Hepatic stellate cell (primary cell): ENCODE data around the gene DPY30.
A peak's percentile ranks its signal among the peaks of the same experiment; 100 is the strongest.

Experiments used
- DNase-seq: peaks from one replicate; pipeline ENCODE4 v3.0.0; 2011; ENCODE audit warnings: low spot score

The DPY30 gene

DNA sequence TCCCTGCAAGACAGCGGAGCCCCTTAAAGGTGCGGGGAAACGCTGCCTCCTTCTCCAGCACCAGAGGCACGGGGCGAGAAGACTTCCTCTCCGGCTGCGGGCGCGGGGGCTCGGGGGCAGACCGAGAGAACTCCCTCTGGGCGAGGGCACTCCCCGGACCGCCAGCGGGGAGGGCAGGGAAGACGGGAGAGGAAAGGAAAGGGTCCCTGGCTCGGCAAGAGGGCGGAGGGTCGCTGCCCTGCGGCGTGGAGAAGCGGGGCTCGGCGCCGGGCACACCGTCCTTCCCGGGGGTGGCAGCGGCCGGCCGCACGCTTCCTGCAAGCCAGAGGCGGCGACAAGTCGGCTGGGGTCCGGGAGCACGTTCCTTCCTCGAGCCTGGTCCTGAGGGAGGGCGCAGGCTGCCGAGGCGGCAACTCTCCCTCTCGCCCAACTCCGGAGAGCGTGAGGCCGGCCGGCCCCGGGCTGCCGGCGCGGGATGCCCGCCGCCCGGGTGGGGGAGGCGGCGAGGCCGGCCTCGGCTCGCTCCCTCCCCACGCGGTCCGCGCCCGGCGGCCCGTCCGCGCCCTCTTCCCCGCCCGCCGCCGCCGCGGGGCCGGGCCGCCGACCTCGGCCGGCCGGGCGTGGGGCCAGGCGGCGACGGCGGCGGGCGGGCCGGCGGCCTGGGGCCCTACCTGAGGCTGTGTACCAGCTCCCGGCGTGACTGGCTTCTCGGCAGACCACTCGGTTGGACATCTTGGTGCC is 29.9 kb downstream of the DPY30 start:
- peak; percentile 50 for DNase-seq

DNA sequence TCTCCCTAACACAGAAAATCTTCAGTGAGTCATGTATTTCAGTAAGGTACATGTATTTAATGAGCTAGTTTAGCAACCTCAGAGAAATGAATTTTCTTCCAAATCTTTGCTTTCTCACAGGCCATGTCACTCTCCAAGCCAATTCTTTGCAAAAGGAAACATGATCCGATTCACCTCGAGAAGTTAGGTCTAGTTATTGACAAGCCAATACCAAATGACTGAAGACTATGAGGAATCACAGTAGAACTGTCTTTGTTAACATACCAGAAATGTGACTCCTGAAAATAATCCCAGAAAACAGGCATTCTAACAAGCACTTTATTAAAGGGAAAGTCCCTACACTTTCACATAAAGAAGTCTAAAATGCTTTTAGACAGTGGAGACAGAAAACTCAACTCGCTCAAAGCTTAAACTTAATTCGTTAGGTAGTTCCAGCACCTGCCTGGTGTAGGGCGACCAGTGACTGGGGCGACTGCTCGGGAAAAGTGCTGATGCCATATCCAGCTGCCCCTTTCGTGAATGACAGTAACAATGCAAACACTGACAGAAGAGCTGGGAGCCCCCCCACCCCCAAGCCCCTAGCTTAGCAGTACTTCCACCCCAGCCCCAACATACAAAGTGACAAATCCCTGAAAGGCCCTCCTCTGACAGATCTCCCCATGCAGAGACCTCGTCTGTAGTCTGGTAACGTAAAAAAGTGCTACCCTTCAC is 30.6 kb downstream of the DPY30 start:
- peak; percentile 21 for DNase-seq

DNA sequence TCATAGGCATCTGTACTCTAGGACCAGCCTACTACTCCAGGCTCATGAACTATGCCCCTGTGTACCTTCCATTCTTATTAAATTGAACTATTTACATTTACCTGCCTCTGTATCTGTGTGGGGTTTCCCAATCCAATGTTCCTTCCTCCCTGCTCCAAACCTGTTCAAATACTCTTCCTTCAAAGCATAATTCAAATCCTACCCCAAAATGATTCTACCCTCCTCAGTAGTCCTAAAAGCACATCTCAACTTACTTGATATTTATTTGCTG is 32.5 kb downstream of the DPY30 start:
- no peak for DNase-seq

DNA sequence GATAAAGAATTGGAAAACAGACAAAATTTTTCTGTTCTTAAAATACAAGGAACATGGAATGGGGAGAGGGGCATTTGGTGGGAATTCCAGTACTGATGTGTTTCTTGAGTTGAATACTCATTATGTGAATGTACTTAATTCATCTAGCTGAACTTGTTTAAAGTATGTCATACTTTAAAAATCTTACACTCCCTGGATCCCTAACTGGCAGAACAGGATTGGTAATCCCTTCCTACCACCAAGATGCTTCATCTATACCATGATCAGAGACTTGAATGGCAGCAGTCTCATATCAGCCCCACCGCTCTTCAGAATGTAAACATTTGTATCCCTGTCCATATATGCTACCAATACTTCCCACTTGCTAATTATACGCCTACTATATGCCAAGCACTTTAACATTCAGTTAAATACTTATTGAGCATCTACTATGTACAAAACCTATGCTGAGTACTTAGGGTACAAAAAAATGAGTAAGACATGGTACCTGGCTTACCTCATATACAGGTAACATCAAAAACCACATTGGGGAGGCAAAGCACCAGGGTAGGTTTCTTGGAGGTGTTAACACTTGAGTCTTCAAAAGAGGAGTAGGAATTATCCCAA is 34.1 kb downstream of the DPY30 start:
- DNase-seq, result no peak

DNA sequence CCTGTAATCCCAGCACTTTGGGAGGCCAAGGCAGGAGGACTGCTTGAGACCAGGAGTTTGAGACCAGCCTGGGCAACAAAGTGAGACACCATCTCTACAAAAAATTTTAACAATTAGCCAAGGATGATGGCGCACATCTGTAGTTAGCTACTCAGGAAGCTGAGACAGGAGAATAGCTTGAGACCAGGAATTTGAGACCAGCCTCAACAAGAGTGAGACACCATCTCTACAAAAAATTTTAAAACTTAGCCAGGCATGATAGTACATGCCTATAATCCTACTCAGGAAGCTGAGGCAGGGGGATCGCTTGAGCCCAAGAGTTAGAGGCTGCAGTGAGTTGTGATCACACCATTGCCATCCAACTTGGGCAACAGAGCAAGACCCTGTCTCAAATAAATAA is 35.8 kb downstream of the DPY30 start:
- no peak for DNase-seq

- DNase-seq, result no peak
Observed at GRCh38 chr2:32002406-32002805, 37.2 kb downstream of the DPY30 start.

DNA sequence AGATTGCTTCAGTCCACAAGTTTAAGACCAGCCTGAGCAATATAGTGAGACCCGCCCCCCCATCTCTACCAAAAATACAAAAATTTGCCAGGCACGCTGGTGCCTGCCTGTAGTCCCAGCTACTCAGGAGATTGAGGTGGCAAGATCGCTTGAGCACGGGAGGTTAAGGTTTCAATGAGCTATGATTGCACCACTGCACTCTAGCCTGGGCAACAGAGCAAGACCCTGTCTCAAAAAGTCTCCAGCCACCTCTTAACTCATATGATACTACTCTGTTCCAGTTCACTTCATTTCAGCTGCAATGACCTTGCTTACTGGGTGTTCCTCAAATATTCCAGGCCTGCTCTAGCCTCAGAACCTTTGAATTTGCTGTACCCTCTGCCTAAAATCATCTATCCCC is 40.2 kb downstream of the DPY30 start:
- DNase-seq, result no peak

DNA sequence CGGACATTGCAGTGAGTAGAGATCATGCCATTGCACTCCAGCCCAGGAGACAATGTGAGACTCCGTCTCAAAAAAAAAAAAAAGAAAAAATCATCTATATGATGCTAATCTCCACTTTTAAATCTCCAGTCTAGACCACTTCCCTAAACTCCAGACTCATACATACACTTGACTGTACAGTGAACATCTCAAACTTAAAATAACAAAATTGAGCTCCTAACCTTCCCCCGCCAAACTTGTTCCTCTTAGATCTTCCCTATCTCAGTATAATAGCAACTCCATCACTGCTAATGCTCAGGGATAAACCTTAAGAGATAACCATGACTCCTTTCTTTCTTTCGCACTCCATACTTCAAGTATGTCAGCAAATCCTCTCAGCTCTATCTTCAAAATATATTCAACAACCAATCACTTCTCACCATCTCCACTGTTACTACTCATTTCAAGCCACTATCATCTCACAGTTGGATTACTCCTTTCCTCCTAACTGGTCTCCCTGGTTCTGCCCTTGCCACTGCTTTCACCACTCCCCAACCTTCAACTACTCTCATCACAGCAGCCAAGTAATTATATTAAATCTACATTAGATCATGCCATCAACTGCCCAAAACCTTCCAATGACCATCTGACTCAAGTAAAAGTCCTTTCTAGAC is 40.7 kb downstream of the DPY30 start:
- no peak for DNase-seq

GRCh38 chr2:31997653-31998052 is 42.0 kb downstream of the DPY30 start:
- DNase-seq, result no peak

GRCh38 chr2:31996571-31997150 is 42.9 kb downstream of the DPY30 start:
- DNase-seq, result no peak

DNA sequence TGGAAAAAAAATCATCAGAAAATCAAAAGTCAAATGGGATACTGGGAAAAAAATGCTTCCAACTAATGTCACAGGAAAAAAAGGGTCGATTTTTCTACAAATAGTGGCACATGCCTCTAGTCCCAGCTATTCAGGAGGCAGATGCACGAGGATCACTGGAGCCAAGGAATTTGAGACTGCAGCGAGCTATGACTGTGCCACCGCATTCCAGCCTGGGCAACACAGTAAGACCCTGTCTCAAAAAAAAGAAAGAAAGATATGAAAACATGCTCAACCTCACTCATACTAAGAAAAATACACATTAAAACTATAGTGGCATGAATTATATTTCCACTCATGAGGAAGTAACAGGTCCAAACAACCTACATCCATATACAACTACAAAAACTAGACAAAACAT is 46.7 kb downstream of the DPY30 start:
- no peak for DNase-seq

- no peak for DNase-seq
Observed at GRCh38 chr2:31992025-31992579, 47.5 kb downstream of the DPY30 start.

- no peak for DNase-seq
Observed at GRCh38 chr2:31989946-31990345, 49.7 kb downstream of the DPY30 start.

DNA sequence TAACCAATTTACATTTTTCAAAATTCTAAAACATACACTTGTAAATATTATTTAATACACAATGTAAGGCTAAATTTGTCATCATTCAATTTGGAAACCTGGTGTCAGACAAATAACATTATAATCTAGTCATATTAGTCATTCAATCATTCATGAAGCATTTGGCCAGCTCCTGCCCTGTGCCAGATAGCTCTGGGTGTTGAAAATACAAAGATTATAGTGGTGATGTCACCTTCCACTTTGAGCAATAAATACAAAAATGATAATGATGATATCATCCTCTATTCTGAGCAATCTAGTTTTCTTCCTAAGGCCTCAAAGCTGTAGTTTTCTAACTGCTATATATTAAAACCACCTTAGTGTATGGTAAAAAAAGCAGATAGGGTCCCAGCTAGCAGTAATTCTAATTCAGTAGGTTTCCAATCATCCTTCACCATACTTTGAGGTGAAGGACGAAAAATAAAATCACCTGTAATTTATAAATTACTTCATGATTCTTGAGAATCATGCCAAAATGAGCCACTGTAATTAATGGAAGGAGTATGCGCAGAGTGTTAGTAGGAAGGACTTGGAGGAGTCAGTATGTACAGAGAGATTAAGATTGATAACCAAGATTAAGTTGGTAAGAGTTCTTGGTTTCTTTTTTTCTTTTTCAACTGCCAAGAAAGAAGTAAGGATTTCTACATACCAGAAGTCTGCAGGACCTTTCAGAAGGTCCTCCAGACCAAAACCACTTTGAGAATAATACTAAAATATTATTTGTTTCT is 52.0 kb downstream of the DPY30 start:
- peak; percentile 50 for DNase-seq

GRCh38 chr2:31986906-31987305 is 52.7 kb downstream of the DPY30 start:
- DNase-seq, result no peak

DNA sequence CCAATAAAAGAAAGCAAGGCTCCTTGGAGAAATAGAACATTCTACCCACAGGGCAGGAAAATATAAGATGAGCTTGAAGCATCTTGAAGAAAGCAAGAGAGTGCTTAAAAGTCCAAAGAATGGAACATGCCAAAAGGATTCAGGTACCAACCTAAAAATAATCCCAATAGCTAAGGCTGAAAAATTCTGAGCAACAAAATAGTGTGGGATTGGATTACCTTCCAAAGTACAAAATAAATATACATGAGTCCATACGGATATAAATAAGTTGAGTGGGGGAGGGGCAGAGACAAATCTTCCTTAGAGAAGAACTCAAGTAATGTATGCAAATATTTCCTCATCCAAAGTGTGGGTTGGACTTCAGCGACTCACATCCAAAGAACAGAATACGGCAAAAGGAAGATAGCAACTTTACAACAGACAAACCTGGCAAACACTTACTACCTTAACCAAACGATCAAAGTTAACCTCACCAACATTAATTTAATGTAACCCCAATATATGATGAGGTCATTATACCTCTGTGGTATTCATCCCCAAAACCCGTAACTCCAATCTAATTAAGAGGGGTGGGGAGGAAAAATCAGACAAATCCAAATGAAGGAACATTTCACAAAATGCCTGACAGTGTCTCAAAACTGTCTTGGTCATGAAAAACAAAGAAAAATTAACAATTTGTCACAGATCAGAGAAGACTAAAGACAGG is 55.7 kb downstream of the DPY30 start:
- no peak for DNase-seq

- DNase-seq, result peak; percentile 50
Observed at GRCh38 chr2:31980674-31981356, 58.8 kb downstream of the DPY30 start.

GRCh38 chr2:31979956-31980355 is 59.6 kb downstream of the DPY30 start:
- DNase-seq, result no peak

DNA sequence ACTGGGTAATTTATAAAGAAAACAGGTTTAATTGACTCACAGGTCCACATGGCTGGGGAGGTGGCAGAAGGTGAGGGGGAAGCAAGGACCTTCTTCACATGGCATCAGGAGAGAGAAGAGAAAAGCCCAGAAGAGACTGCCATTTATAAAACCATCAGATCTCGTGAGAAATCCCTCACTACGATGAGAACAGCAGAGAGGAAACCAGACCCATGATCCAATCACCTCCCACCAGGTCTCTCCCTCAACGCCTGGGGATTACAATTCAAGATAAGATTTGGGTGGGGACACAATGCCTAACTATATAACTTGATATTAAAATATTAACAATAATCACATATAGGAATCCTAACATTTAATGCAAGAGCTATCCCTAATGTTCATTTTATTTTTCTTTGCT is 60.6 kb downstream of the DPY30 start:
- no peak for DNase-seq

GRCh38 chr2:31978436-31978835 is 61.2 kb downstream of the DPY30 start:
- no peak for DNase-seq
